ENCODE results near the gene FBLN2. TPM values are rescaled to one million over a fixed set of nuclear protein-coding genes. Genes with fewer than 3 reads are reported as not detected.

Gene FBLN2
- polyA plus RNA-seq, 2 of the 4 experiments (the other 2 are of a cell fraction): 1.1 to 2.7 TPM

DNA sequence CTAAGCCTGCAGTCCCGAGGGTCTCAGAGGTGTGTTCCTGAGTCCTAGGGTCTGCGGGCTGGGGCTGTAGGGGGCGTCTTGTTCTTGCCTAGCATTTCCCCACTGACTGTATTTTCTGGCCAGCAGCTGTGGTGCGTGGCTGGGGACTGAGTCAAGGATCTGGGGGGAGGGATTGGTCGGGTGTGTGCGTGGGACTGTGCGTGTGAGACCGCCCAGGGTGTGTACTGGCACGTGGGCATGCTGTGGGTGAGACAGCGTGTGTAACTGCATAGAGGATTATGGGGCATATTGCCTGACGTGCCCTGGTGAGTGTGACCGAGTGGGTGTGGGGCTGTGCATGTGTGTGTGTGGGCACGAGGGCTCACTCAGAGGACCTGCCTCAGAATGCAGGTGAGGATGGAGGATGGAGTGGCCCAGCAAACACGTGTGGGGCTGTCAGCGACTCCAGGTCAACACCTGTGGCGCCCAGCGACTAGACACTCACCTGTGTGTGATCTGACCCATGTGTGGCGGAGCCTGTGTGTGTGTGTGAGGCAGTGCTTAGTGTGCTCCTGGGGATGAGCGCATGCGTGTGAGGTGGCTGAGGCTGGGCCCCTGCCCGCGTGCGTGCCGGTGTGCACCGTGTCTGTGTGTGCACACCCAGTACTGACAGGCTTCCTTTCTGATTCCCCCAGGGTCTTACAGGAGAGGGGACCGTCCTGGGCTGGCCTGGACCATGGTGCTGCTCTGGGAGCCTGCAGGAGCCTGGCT lies 20.9 kb downstream of the FBLN2 start:
- H3K4me1 ChIP-seq: no peaks in the 10 kb centered on the region

DNA sequence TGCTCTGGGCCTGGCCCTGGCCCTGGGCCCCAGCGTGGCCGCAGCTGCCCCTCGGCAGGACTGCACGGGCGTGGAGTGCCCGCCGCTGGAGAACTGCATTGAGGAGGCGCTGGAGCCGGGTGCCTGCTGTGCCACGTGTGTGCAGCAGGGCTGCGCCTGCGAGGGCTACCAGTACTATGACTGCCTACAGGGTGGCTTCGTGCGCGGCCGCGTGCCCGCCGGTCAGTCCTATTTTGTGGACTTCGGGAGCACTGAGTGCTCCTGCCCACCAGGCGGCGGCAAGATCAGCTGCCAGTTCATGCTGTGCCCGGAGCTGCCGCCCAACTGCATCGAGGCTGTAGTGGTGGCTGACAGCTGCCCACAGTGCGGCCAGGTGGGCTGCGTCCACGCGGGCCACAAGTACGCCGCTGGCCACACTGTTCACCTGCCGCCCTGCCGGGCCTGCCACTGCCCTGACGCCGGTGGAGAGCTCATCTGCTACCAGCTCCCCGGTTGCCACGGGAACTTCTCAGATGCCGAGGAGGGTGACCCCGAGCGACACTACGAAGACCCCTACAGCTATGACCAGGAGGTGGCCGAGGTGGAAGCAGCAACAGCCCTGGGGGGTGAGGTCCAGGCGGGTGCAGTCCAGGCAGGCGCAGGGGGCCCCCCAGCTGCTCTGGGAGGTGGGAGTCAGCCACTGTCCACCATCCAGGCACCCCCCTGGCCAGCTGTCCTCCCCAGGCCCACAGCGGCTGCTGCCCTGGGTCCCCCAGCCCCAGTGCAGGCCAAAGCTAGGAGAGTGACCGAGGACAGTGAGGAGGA lies 21.7 kb downstream of the FBLN2 start:
- 83% methylated on average over 22 of the region's 46 CpGs for WGBS (ENCODE audit: missing lambda C conversion rate)
- ChIA-PET CTCF (interaction anchor here (0.7 to 2.7 kb wide), 8 partner anchors 11 to 80 kb away, joined by 3 to 10 read pairs (median 4); no protein-coding TSS in a partner anchor), POLR2A (no interaction called here)

More for the DNA sequence above, 20.9 kb downstream of the FBLN2 start:
- Histone ChIP-seq H3K9me3 (no peaks in the 10 kb centered on the region), H3K4me2 (no peak overlapping the region), H3K4me3 (no peak overlapping the region), H3K27ac (no peak overlapping the region)
- no peak for DNase-seq (ENCODE audit: low read depth in 1 of 2, low spot score in 1 of 2)
- no peak for FAIRE-seq
- ChIA-PET POLR2A (no interaction called here), CTCF (interaction anchor here (1.0 to 2.7 kb wide), 6 partner anchors 10 to 79 kb away, joined by 3 to 10 read pairs (median 6); no protein-coding TSS in a partner anchor)
- WGBS (ENCODE audit: missing lambda C conversion rate): 63% methylated on average over 23 of the region's 26 CpGs
- TF ChIP-seq POLR2A (IDR thresholded peaks at IDR 0.05; ENCODE audit: low read length) (no peak), TFCP2L1 (CRISPR knock-in tag; IDR thresholded peaks at IDR 0.05) (no peak)
- TF ChIP-seq, protein P1, sequence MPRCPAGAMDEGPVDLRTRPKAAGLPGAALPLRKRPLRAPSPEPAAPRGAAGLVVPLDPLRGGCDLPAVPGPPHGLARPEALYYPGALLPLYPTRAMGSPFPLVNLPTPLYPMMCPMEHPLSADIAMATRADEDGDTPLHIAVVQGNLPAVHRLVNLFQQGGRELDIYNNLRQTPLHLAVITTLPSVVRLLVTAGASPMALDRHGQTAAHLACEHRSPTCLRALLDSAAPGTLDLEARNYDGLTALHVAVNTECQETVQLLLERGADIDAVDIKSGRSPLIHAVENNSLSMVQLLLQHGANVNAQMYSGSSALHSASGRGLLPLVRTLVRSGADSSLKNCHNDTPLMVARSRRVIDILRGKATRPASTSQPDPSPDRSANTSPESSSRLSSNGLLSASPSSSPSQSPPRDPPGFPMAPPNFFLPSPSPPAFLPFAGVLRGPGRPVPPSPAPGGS (IDR thresholded peaks at IDR 0.05): no peak
- peak in 1 of 2 experiments; percentile 5; a peak in 1 of 6 replicates for ATAC-seq

DNA sequence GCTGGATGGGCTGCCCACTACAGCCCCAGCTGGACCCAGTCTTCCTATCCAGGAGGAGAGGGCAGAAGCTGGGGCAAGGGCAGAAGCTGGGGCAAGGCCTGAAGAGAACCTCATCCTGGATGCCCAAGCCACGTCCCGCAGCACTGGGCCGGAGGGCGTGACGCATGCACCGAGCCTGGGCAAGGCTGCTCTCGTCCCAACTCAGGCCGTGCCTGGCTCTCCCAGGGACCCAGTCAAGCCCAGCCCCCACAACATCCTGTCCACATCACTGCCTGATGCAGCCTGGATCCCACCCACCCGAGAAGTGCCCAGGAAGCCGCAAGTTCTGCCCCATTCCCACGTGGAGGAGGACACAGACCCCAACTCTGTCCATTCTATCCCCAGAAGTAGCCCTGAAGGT lies 22.3 kb downstream of the FBLN2 start:
- POLR2A ChIA-PET: no interaction called here
- 88% methylated on average over 9 of the region's 11 CpGs for WGBS (ENCODE audit: missing lambda C conversion rate)
- DNase-seq (ENCODE audit: low read depth in 1 of 2, low spot score in 1 of 2) (no peak), FAIRE-seq (no peak), ATAC-seq (no peak)
- Histone ChIP-seq H3K9me3 (no peaks in the 10 kb centered on the region), H3K4me1 (no peaks in the 10 kb centered on the region), H3K4me3 (no peak overlapping the region), H3K4me2 (no peak overlapping the region), H3K27ac (no peak overlapping the region)
- CTCF ChIA-PET: interaction anchor here (0.7 to 2.9 kb wide), 10 partner anchors 11 to 81 kb away, joined by 3 to 17 read pairs (median 4); no protein-coding TSS in a partner anchor
- TF ChIP-seq EHMT2 (IDR thresholded peaks at IDR 0.05; ENCODE audit: low read depth): no peak
- no peak for TF ChIP-seq ZFP36 (IDR thresholded peaks at IDR 0.05; ENCODE audit: borderline replicate concordance, partially characterized antibody)
- TF ChIP-seq, protein P2, sequence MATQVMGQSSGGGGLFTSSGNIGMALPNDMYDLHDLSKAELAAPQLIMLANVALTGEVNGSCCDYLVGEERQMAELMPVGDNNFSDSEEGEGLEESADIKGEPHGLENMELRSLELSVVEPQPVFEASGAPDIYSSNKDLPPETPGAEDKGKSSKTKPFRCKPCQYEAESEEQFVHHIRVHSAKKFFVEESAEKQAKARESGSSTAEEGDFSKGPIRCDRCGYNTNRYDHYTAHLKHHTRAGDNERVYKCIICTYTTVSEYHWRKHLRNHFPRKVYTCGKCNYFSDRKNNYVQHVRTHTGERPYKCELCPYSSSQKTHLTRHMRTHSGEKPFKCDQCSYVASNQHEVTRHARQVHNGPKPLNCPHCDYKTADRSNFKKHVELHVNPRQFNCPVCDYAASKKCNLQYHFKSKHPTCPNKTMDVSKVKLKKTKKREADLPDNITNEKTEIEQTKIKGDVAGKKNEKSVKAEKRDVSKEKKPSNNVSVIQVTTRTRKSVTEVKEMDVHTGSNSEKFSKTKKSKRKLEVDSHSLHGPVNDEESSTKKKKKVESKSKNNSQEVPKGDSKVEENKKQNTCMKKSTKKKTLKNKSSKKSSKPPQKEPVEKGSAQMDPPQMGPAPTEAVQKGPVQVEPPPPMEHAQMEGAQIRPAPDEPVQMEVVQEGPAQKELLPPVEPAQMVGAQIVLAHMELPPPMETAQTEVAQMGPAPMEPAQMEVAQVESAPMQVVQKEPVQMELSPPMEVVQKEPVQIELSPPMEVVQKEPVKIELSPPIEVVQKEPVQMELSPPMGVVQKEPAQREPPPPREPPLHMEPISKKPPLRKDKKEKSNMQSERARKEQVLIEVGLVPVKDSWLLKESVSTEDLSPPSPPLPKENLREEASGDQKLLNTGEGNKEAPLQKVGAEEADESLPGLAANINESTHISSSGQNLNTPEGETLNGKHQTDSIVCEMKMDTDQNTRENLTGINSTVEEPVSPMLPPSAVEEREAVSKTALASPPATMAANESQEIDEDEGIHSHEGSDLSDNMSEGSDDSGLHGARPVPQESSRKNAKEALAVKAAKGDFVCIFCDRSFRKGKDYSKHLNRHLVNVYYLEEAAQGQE (IDR thresholded peaks at IDR 0.05): no peak
- no peak for TF ChIP-seq EP300 (IDR thresholded peaks at IDR 0.05)
- TF ChIP-seq TP53 (CRISPR knock-in tag; IDR thresholded peaks at IDR 0.05): no peak
- no peak for TF ChIP-seq HOXB5 (CRISPR knock-in tag; IDR thresholded peaks at IDR 0.05)
- no peak for TF ChIP-seq ZC3H11A (IDR thresholded peaks at IDR 0.05)
- TF ChIP-seq ESRRA (IDR thresholded peaks at IDR 0.05; ENCODE audit: borderline replicate concordance, low read length): no peak
- TF ChIP-seq, protein P3, sequence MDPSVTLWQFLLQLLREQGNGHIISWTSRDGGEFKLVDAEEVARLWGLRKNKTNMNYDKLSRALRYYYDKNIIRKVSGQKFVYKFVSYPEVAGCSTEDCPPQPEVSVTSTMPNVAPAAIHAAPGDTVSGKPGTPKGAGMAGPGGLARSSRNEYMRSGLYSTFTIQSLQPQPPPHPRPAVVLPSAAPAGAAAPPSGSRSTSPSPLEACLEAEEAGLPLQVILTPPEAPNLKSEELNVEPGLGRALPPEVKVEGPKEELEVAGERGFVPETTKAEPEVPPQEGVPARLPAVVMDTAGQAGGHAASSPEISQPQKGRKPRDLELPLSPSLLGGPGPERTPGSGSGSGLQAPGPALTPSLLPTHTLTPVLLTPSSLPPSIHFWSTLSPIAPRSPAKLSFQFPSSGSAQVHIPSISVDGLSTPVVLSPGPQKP (IDR thresholded peaks at IDR 0.05; ENCODE audit: low read depth, low read length): no peak
- TF ChIP-seq, protein P4, sequence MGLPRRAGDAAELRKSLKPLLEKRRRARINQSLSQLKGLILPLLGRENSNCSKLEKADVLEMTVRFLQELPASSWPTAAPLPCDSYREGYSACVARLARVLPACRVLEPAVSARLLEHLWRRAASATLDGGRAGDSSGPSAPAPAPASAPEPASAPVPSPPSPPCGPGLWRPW (IDR thresholded peaks at IDR 0.05): no peak
- no peak for TF ChIP-seq MAFK (IDR thresholded peaks at IDR 0.05; ENCODE audit: partially characterized antibody)
- TF ChIP-seq MYC (IDR thresholded peaks at IDR 0.05; ENCODE audit: borderline replicate concordance, low read length): no peak
- no peak for TF ChIP-seq KDM1A (IDR thresholded peaks at IDR 0.05; ENCODE audit: low read depth)
- TF ChIP-seq HDAC2 (IDR thresholded peaks at IDR 0.05): no peak

More for the DNA sequence above, 21.7 kb downstream of the FBLN2 start:
- Histone ChIP-seq H3K4me2 (no peak overlapping the region), H3K9me3 (no peaks in the 10 kb centered on the region), H3K4me3 (no peak overlapping the region), H3K4me1 (no peaks in the 10 kb centered on the region), H3K27ac (no peak overlapping the region)
- TF ChIP-seq, protein P5, sequence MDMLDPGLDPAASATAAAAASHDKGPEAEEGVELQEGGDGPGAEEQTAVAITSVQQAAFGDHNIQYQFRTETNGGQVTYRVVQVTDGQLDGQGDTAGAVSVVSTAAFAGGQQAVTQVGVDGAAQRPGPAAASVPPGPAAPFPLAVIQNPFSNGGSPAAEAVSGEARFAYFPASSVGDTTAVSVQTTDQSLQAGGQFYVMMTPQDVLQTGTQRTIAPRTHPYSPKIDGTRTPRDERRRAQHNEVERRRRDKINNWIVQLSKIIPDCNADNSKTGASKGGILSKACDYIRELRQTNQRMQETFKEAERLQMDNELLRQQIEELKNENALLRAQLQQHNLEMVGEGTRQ (IDR thresholded peaks at IDR 0.05): no peak
- TF ChIP-seq, protein P6, sequence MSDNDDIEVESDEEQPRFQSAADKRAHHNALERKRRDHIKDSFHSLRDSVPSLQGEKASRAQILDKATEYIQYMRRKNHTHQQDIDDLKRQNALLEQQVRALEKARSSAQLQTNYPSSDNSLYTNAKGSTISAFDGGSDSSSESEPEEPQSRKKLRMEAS (IDR thresholded peaks at IDR 0.05): peak; percentile 26; the same call in 1 of the 2 replicates
- TF ChIP-seq MAFK (IDR thresholded peaks at IDR 0.05; ENCODE audit: partially characterized antibody) (no peak), ZNF302 (CRISPR knock-in tag; IDR thresholded peaks at IDR 0.05) (no peak)
- peak; percentile 20 to 58; a peak in 3 of 6 replicates for ATAC-seq
- no peak for FAIRE-seq
- peak in 1 of 2 experiments; percentile 10 for DNase-seq (ENCODE audit: low read depth in 1 of 2, low spot score in 1 of 2)

Data from A549 (cell line).